Uterus (tissue), 2 donors: Measurements from ENCODE around the gene METAP1.

Experiments
- CTCF ChIP-seq, 4 experiments: fragments of 200-600 bp in 2 of 4; fragments of 450-650 bp in 2 of 4; sonication (generic) in 2 of 4; IDR thresholded peaks; one replicate each; pipeline ENCODE4 v1.5.1; 2016 to 2019; ENCODE audit warnings: antibody characterized with exemption in 4 of 4, mild to moderate bottlenecking in 2 of 4, moderate library complexity in 1 of 4
- POLR2A ChIP-seq, 2 donors: fragments of 450-650 bp; IDR thresholded peaks; one replicate each; pipeline ENCODE4 v1.6.1; 2016; ENCODE audit warnings: antibody characterized with exemption in 2 of 2, mild to moderate bottlenecking in 1 of 2, moderate library complexity in 1 of 2

- no peak for TF ChIP-seq CTCF (IDR thresholded peaks at IDR 0.05)
- TF ChIP-seq POLR2A (IDR thresholded peaks at IDR 0.05), result no peak
Measured at GRCh38 chr4:99082192-99082591, 86.7 kb downstream of the METAP1 start.
